OCI-LY7 (cell line): ENCODE measurements around the gene EPRS1. TPM values are rescaled to one million over a fixed set of nuclear protein-coding genes. Genes with fewer than 3 reads are reported as not detected.
A peak's percentile ranks its signal among the peaks of the same experiment; 100 is the strongest.

ENCODE experiments used
- BruUV-seq: library from RNA; stranded (reverse); fragments of 400-500 nt; replicated peaks from 2 replicates; lab custom pipeline; 2021; lab: Mats Ljungman, UMichigan
- CTCF ChIA-PET: fragments of 300-600 bp; sonication (Branson Sonifier 250); formaldehyde crosslinking; loops from one replicate; lab custom pipeline; 2022; ENCODE audit warnings: antibody characterized with exemption; ENCODE audit not compliant: unreplicated experiment; lab: Charles Lee
- POLR2A ChIA-PET: fragments of 300-600 bp; sonication (Branson Sonifier 250); formaldehyde crosslinking; loops from one replicate; lab custom pipeline; 2022; ENCODE audit warnings: antibody characterized with exemption; lab: Charles Lee
- DNase-seq: peaks from one replicate; pipeline ENCODE4 v3.0.0-alpha.2; 2015; ENCODE audit warnings: low spot score
- H2AFZ ChIP-seq: fragments of 200-600 bp; sonication (generic), shearing (Covaris generic); 2 replicates; pipeline ENCODE4 v1.6.1; 2014; ENCODE audit warnings: mild to moderate bottlenecking, antibody characterized with exemption, low read length, moderate library complexity
- H3K27ac ChIP-seq: fragments of 200-600 bp; sonication (generic); 2 replicates; pipeline ENCODE4 v1.5.1; 2014; ENCODE audit warnings: mixed run types, low read depth, mild to moderate bottlenecking, moderate library complexity, low read length, inconsistent platforms; ENCODE audit not compliant: poor library complexity, severe bottlenecking
- H3K36me3 ChIP-seq: fragments of 200-600 bp; sonication (generic); 2 replicates; pipeline ENCODE4 v1.6.1; 2014; ENCODE audit warnings: mild to moderate bottlenecking, antibody characterized with exemption, low read length, moderate library complexity, mixed read lengths; ENCODE audit not compliant: insufficient read depth
- H3K4me1 ChIP-seq: fragments of 200-600 bp; sonication (generic); 2 replicates; pipeline ENCODE4 v1.5.1; 2014; ENCODE audit warnings: mild to moderate bottlenecking, low read length; ENCODE audit not compliant: insufficient read depth, poor library complexity, severe bottlenecking
- H3K4me2 ChIP-seq: fragments of 200-600 bp; sonication (generic); 2 replicates; pipeline ENCODE4 v1.6.1; 2014; ENCODE audit warnings: mild to moderate bottlenecking, low read length
- H3K4me3 ChIP-seq: fragments of 200-600 bp; sonication (generic); 2 replicates; pipeline ENCODE4 v1.5.1; 2014; ENCODE audit warnings: mild to moderate bottlenecking, low read depth, low read length; ENCODE audit not compliant: poor library complexity, severe bottlenecking
- H3K79me2 ChIP-seq: fragments of 200-600 bp; sonication (generic); 2 replicates; pipeline ENCODE4 v1.6.1; 2016; ENCODE audit warnings: low read depth, mild to moderate bottlenecking, low read length, moderate library complexity, mixed read lengths; ENCODE audit not compliant: insufficient read depth
- H3K9me2 ChIP-seq: fragments of 200-600 bp; sonication (generic); 2 replicates; pipeline ENCODE4 v1.6.1; 2016; ENCODE audit warnings: mild to moderate bottlenecking, low read length, mixed read lengths; ENCODE audit not compliant: insufficient read depth
- H3K9me3 ChIP-seq: fragments of 200-600 bp; sonication (generic); 2 replicates; pipeline ENCODE4 v1.6.1; 2014; ENCODE audit warnings: mild to moderate bottlenecking, mixed run types, low read length, mixed read lengths
- H4K20me1 ChIP-seq: fragments of 200-600 bp; sonication (generic); 2 replicates; pipeline ENCODE4 v1.6.1; 2014; ENCODE audit warnings: mild to moderate bottlenecking, antibody characterized with exemption, low read length, moderate library complexity, mixed read lengths; ENCODE audit not compliant: insufficient read depth
- CTCF ChIP-seq: fragments of 200-600 bp; sonication (generic); conservative IDR thresholded peaks from 2 replicates; pipeline ENCODE4 v1.5.1; 2014; ENCODE audit warnings: mild to moderate bottlenecking, antibody characterized with exemption, low read length, moderate library complexity, mixed read lengths
- EZH2phosphoT487 ChIP-seq: fragments of 200-600 bp; sonication (generic); IDR thresholded peaks from 2 replicates; pipeline ENCODE4 v1.6.1; 2018; ENCODE audit warnings: low read depth, borderline replicate concordance, mild to moderate bottlenecking, mixed run types, antibody characterized with exemption, low read length, moderate library complexity, mixed read lengths
- intact Hi-C: fragments of 100-400 bp; cut with micrococcal nuclease; formaldehyde crosslinking; loops from one replicate; pipeline ENCODE4 v1.10.0; 2022; ENCODE audit not compliant: unreplicated experiment
- total RNA-seq, 2 experiments: library from RNA; depleted of rRNA in 1 of 2; stranded (reverse); fragments of >200 nt in 1 of 2; shearing (Covaris generic) in 1 of 2; gene quantifications; 2 replicates each; pipeline ENCODE4 v1.2.3, GENCODE V29; 2014 to 2022

EPRS1 gene
- total RNA-seq, 2 experiments from 2014 or later = 93.1 to 174 TPM

- no peak for TF ChIP-seq CTCF
- TF ChIP-seq EZH2phosphoT487 = no peak
- DNase-seq = peak; percentile 11
Observed at GRCh38 chr1:220044678-220045355, 1.5 kb downstream of the EPRS1 start.

GRCh38 chr1:220043646-220044045 lies 2.7 kb downstream of the EPRS1 start:
- Histone ChIP-seq H3K9me3 (no peaks in the 10 kb centered on the region), H3K9me2 (no peaks in the 10 kb centered on the region), H4K20me1 (peaks cover 17% of the 10 kb centered on the region; the same call in 1 of the 2 replicates), H3K79me2 (peaks cover 65% of the 10 kb centered on the region), H3K4me3 (peak overlapping the region; percentile 89), H3K4me2 (peak overlapping the region; percentile 67), H2AFZ (no peak overlapping the region), H3K27ac (no peak overlapping the region), H3K4me1 (peaks cover 25% of the 10 kb centered on the region), H3K36me3 (peaks cover 56% of the 10 kb centered on the region)
- no TSS peak for BruUV-seq
- ChIA-PET CTCF (no interaction called here), POLR2A (no interaction called here)
- intact Hi-C loops = no loop called here
- TF ChIP-seq EZH2phosphoT487 = no peak
- TF ChIP-seq CTCF = no peak
- no peak for DNase-seq

More at GRCh38 chr1:220044678-220045355, 1.5 kb downstream of the EPRS1 start:
- ChIA-PET CTCF (no interaction called here), POLR2A (interaction anchor here (0.6 to 1.1 kb wide), 5 partner anchors 22 to 253 kb away, joined by 3 to 5 read pairs (median 3); no protein-coding TSS in a partner anchor)
- peaks cover 44% of the 10 kb centered on the region for H3K36me3 ChIP-seq
- peak overlapping the region; percentile 60; the same call in 1 of the 2 replicates for H2AFZ ChIP-seq
- peak overlapping the region; percentile 72 for H3K27ac ChIP-seq
- intact Hi-C loops = no loop called here
- BruUV-seq = no TSS peak
- H3K79me2 ChIP-seq = peaks cover 58% of the 10 kb centered on the region
- peak overlapping the region; percentile 72 for H3K4me2 ChIP-seq
- H3K9me2 ChIP-seq = no peaks in the 10 kb centered on the region
- H3K4me3 ChIP-seq = peak overlapping the region; percentile 89
- no peaks in the 10 kb centered on the region for H3K9me3 ChIP-seq
- H3K4me1 ChIP-seq = peaks cover 25% of the 10 kb centered on the region
- peaks cover 12% of the 10 kb centered on the region; the same call in 1 of the 2 replicates for H4K20me1 ChIP-seq

- Histone ChIP-seq H4K20me1 (peaks cover 20% of the 10 kb centered on the region; the same call in 1 of the 2 replicates), H3K9me2 (no peaks in the 10 kb centered on the region), H3K4me3 (no peak overlapping the region), H3K79me2 (peaks cover 87% of the 10 kb centered on the region), H3K27ac (no peak overlapping the region), H3K36me3 (peaks cover 88% of the 10 kb centered on the region), H3K4me1 (peaks cover 18% of the 10 kb centered on the region), H3K9me3 (no peaks in the 10 kb centered on the region), H3K4me2 (no peak overlapping the region), H2AFZ (no peak overlapping the region)
- intact Hi-C loops = no loop called here
- DNase-seq = no peak
- TF ChIP-seq EZH2phosphoT487 (no peak), CTCF (no peak)
- POLR2A ChIA-PET = interaction anchor here (0.7 to 0.8 kb wide), 2 partner anchors 10 to 180 kb away, joined by 4 read pairs; no protein-coding TSS in a partner anchor
- CTCF ChIA-PET = no interaction called here
- BruUV-seq = no TSS peak
Observed at GRCh38 chr1:220040028-220040596, 6.2 kb downstream of the EPRS1 start.
